HG02884 (cell line): Measurements from ENCODE around the gene ARL14.

Source experiments
- ATAC-seq: cut with Tn5 transposase; IDR thresholded peaks from one replicate; pipeline ENCODE4 v1.9.1; 2021; ENCODE audit warnings: mild to moderate bottlenecking, moderate library complexity; ENCODE audit not compliant: unreplicated experiment

The ARL14 gene

GRCh38 chr3:160676547-160677303, at the start of gene ARL14:
Gene ARL14 (plus strand): TSS chr3:160677160. CDS start chr3:160677347, 187 bp downstream.
- ATAC-seq: no peak

DNA sequence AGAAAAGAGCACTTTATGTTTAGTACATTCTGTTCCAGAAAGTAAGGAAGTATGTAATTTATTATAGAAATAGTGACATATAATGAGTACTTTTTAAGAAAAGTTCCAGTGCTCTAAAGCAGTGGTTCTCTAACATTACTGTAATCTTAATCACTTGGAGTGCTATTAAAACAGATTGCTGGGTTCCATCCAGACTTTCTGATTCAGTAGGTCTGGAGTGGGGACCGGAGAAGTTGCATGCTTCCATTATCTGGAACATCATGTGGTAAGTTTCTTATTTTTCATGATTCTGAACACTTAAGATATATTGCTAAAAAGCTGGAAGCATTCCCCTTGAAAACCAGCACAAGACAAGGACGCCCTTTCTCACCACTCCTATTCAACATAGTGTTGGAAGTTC, 47.5 kb upstream of the ARL14 start:
- no peak for ATAC-seq

DNA sequence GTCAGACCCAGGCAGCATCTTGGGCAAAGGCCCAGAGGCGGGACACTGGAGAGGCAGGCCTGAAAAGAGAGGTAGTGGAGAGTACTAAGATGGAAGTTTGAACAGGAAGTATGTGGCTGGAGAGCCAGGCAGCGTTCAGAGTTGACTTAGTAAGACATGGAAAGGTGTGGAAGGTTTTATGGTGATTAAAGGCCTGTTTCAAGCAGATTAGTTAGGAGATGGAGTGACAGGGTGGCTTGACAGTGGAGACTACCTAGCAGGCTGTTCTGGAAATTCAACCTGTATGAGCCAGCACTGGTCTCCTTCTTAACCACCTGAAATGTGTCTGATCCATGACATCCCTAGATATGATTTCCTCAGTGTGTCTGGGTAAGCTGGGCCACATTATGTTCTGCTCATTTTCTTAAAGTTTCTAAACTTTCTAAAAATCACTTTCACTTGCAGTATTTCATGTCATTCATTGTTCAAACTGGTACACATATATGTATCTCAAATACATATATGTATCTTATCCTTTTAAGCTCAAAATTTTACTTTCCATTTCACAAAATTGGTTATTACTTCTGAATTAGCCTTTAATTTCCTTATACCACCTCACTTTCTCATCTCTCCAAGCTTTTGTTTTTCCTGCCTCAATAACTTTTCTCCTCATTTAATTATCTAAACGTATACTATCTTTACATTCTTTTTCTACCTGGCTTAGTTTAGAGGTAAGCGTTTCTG, 43.4 kb upstream of the ARL14 start:
- no peak for ATAC-seq

GRCh38 chr3:160635213-160635612, 41.7 kb upstream of the ARL14 start:
- ATAC-seq: no peak

- ATAC-seq: no peak
Observed at GRCh38 chr3:160637086-160637485, 39.9 kb upstream of the ARL14 start.

DNA sequence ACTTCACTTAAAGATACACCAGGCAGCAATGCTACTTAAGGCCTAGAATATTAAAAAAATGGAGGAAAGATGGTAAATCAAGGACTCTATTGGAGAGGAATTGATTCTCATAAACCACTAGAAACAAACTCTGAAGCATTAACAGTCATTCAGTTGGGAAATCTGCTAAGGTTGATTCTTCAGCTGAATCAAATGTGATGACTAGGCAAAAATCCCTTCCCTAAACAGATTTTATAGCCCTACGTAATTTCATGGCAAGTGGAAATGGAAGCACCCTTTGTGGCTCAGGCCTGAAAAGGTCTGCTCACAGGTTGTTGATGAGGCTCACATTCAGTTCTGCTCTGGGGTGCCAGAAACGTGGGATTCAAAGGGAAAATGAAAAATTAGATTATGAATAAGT, 38.8 kb upstream of the ARL14 start:
- no peak for ATAC-seq

- ATAC-seq: no peak
Observed at GRCh38 chr3:160641665-160642309, 35.2 kb upstream of the ARL14 start.

DNA sequence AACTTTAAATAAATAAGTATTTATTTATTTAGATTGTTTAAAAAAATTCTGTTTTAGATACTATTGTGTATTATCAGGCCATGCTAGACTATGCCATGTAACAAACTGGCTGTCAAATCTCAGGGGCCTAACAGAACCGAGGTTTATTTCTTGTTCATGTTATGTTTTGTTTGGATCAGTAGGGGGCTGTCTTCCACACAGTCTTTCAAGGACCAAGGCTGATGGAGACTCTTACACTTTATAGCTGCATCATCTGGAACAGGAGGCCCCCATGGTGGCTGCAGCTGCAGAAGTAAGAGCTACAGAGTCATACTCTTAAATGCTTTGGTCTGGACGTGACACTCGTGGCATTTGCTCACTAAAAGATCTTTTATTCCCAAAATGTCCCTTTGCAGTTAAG, 33.0 kb upstream of the ARL14 start:
- ATAC-seq: peak; percentile 50

GRCh38 chr3:160644491-160644890, 32.5 kb upstream of the ARL14 start:
- no peak for ATAC-seq

DNA sequence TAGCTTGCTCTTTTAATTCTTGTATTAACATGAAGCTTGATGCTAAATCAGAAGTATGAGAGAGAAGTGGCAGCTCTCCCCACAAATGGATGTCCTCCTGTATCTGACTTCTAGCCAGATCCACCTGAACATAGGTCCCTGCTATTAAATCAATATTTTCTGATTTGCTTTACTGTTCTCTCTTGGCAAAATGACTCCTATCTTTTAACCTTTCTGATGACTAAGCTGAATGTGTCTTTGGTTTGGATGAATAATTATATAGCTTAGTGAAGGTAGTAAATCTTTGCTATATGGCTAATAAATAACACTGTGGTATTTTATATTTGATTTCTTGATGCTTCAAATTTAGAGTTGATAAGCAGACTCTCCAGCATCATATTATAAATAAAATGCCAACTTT, 28.3 kb upstream of the ARL14 start:
- no peak for ATAC-seq

DNA sequence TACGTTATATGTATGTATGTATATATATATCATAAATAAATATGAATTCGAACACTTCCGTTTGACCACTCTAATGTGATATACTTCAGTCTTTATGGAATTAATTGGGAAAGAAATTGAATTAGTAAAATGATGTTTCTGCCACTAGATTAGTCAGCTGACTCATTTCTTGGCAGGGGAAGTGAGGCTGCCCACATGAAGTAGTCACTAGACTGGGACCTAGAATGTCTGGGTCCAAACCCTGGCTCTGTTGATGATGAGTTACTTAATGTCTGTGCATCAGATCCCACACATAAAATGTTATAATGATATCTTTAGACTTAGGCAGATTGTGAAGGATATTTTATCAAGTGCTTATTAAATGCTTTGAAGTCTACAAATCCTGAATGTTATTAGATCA, 27.4 kb upstream of the ARL14 start:
- ATAC-seq: no peak

GRCh38 chr3:160653512-160653911, 23.4 kb upstream of the ARL14 start:
- ATAC-seq: no peak

DNA sequence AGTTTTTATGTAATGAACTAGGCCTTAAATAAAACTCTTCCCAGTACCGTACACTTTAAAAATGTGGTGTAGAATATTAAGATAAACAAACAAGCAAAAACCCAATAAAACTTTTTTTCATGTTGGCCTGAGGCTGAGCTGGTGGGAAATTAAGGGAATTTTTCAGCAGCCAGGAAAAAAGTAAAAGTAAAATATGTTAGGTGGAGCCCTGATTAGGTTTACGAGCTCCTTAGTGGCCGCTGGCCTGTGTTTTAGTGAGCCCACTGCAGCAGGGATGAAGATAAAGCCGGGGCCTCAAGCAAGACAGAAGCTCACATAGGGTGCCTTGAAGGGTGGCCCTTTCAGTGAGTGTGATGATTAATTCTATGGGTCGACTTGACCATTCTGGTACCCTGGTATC, 16.1 kb upstream of the ARL14 start:
- no peak for ATAC-seq

- no peak for ATAC-seq
Observed at GRCh38 chr3:160661660-160662059, 15.3 kb upstream of the ARL14 start.

DNA sequence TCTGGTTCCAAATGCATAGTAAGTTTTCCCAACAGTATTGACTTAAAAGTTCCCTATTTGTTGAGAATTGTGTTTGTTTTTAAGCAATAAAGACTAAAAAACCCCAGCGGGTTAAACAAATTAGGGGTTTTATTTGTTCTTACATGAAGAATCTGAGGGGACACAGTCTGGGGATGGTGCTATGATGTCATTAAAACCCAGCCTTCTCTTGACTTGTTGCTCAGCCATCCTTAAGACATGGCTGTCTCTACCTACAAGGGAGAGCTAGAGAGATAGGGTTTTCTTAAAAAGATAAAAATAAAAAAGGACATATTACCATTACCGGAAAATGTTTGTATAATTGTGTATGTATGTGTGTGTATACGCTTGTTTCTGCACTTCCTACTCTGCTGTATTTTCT, 11.7 kb upstream of the ARL14 start:
- no peak for ATAC-seq

- peak; percentile 81 for ATAC-seq
Observed at GRCh38 chr3:160665784-160666526, 11.0 kb upstream of the ARL14 start.

DNA sequence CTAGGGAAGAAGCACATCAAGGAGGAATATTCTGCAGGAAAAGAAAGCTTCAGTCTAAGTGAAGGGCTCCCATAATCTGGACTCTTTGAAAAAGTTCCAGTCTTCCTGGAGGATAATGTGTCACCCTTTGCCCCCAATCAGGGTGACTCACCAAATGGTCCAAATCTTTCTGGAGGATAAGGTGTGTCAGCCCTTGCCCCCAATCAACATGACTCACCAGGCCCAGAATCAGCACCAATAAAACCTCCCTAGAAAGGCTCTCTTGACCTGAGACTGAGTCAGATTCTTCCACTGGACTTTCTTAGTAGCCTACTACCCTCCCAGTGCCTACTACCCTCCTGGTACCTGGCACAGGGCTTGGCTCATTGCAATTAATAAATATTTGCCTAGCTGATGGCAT, 9.5 kb upstream of the ARL14 start:
- no peak for ATAC-seq

DNA sequence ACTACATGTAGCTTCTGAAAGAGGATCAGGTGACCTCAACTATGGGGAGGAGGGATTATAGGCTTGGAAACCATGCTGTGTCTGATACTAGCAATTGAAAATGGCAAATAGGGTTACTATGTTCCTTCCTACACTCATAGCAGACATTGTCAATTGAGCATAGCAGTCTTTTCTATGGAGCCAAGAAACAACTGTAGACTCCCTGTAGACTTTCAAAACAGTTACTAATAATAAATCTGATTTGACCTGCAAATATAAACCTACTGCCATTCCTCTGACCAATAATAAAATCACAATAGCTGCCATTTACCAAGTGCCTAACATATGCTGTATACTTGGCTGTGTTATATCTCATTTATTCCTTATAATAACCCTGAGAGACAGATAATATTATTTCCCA, 8.5 kb upstream of the ARL14 start:
- ATAC-seq: no peak

DNA sequence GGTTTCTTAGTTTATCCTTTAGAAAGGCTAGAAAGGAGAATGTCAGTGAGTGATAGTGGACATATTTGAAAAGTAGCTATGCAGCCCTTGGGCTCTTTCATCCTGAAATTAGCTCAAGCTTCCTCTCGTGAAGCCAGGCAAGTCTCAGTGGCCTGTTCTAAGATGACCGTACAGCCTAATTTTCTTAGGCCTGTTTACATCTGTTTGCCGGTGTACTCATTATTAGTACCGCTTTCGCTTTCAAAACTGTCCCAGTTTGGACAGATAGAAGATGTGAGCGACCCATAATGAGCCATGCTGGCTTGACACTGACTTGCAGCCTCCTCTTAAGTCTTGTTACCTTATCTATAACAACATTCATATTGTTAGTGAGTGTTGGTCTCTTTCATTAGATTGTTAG, 5.7 kb upstream of the ARL14 start:
- ATAC-seq: peak; percentile 88

DNA sequence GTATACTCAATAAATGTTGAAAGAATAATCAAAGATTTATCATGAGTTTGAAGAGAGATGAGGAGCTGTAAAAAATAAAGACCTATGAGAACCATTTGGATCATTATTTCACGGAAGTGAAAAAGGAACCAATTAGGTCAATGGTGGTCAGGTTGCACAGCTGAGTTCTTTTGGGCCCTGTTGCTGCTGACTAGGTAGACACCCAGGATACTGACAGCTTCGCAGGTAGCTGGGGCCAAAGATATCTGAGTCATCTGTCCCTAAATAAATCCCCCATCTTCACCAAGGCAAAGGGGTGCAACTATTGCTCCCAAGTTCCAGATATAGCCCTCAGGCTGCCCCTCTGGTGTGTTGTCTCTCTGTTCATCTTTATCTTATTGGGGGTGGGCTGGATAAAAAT, 5.0 kb upstream of the ARL14 start:
- ATAC-seq: no peak

- ATAC-seq: no peak
Observed at GRCh38 chr3:160673188-160673587, 3.8 kb upstream of the ARL14 start.
